OCI-LY7 (cell line): ENCODE measurements around the gene ALLC. TPM values are rescaled to one million over a fixed set of nuclear protein-coding genes. Genes with fewer than 3 reads are reported as not detected.

Experiments
- BruUV-seq: library from RNA; stranded (reverse); fragments of 400-500 nt; replicated peaks from 2 replicates; lab custom pipeline; 2021; lab: Mats Ljungman, UMichigan
- CTCF ChIA-PET: fragments of 300-600 bp; sonication (Branson Sonifier 250); formaldehyde crosslinking; loops from one replicate; lab custom pipeline; 2022; ENCODE audit warnings: antibody characterized with exemption; ENCODE audit not compliant: unreplicated experiment; lab: Charles Lee
- POLR2A ChIA-PET: fragments of 300-600 bp; sonication (Branson Sonifier 250); formaldehyde crosslinking; loops from one replicate; lab custom pipeline; 2022; ENCODE audit warnings: antibody characterized with exemption; lab: Charles Lee
- DNase-seq: peaks from one replicate; pipeline ENCODE4 v3.0.0-alpha.2; 2015; ENCODE audit warnings: low spot score
- H2AFZ ChIP-seq: fragments of 200-600 bp; sonication (generic), shearing (Covaris generic); 2 replicates; pipeline ENCODE4 v1.6.1; 2014; ENCODE audit warnings: mild to moderate bottlenecking, antibody characterized with exemption, low read length, moderate library complexity
- H3K27ac ChIP-seq: fragments of 200-600 bp; sonication (generic); 2 replicates; pipeline ENCODE4 v1.5.1; 2014; ENCODE audit warnings: mixed run types, low read depth, mild to moderate bottlenecking, moderate library complexity, low read length, inconsistent platforms; ENCODE audit not compliant: poor library complexity, severe bottlenecking
- H3K36me3 ChIP-seq: fragments of 200-600 bp; sonication (generic); 2 replicates; pipeline ENCODE4 v1.6.1; 2014; ENCODE audit warnings: mild to moderate bottlenecking, antibody characterized with exemption, low read length, moderate library complexity, mixed read lengths; ENCODE audit not compliant: insufficient read depth
- H3K4me1 ChIP-seq: fragments of 200-600 bp; sonication (generic); 2 replicates; pipeline ENCODE4 v1.5.1; 2014; ENCODE audit warnings: mild to moderate bottlenecking, low read length; ENCODE audit not compliant: insufficient read depth, poor library complexity, severe bottlenecking
- H3K4me2 ChIP-seq: fragments of 200-600 bp; sonication (generic); 2 replicates; pipeline ENCODE4 v1.6.1; 2014; ENCODE audit warnings: mild to moderate bottlenecking, low read length
- H3K4me3 ChIP-seq: fragments of 200-600 bp; sonication (generic); 2 replicates; pipeline ENCODE4 v1.5.1; 2014; ENCODE audit warnings: mild to moderate bottlenecking, low read depth, low read length; ENCODE audit not compliant: poor library complexity, severe bottlenecking
- H3K79me2 ChIP-seq: fragments of 200-600 bp; sonication (generic); 2 replicates; pipeline ENCODE4 v1.6.1; 2016; ENCODE audit warnings: low read depth, mild to moderate bottlenecking, low read length, moderate library complexity, mixed read lengths; ENCODE audit not compliant: insufficient read depth
- H3K9me2 ChIP-seq: fragments of 200-600 bp; sonication (generic); 2 replicates; pipeline ENCODE4 v1.6.1; 2016; ENCODE audit warnings: mild to moderate bottlenecking, low read length, mixed read lengths; ENCODE audit not compliant: insufficient read depth
- H3K9me3 ChIP-seq: fragments of 200-600 bp; sonication (generic); 2 replicates; pipeline ENCODE4 v1.6.1; 2014; ENCODE audit warnings: mild to moderate bottlenecking, mixed run types, low read length, mixed read lengths
- H4K20me1 ChIP-seq: fragments of 200-600 bp; sonication (generic); 2 replicates; pipeline ENCODE4 v1.6.1; 2014; ENCODE audit warnings: mild to moderate bottlenecking, antibody characterized with exemption, low read length, moderate library complexity, mixed read lengths; ENCODE audit not compliant: insufficient read depth
- CTCF ChIP-seq: fragments of 200-600 bp; sonication (generic); conservative IDR thresholded peaks from 2 replicates; pipeline ENCODE4 v1.5.1; 2014; ENCODE audit warnings: mild to moderate bottlenecking, antibody characterized with exemption, low read length, moderate library complexity, mixed read lengths
- EZH2phosphoT487 ChIP-seq: fragments of 200-600 bp; sonication (generic); IDR thresholded peaks from 2 replicates; pipeline ENCODE4 v1.6.1; 2018; ENCODE audit warnings: low read depth, borderline replicate concordance, mild to moderate bottlenecking, mixed run types, antibody characterized with exemption, low read length, moderate library complexity, mixed read lengths
- intact Hi-C: fragments of 100-400 bp; cut with micrococcal nuclease; formaldehyde crosslinking; loops from one replicate; pipeline ENCODE4 v1.10.0; 2022; ENCODE audit not compliant: unreplicated experiment
- total RNA-seq, 2 experiments: library from RNA; depleted of rRNA in 1 of 2; stranded (reverse); fragments of >200 nt in 1 of 2; shearing (Covaris generic) in 1 of 2; gene quantifications; 2 replicates each; pipeline ENCODE4 v1.2.3, GENCODE V29; 2014 to 2022

The ALLC gene
- total RNA-seq, 2 experiments from 2014 or later, result not detected

GRCh38 chr2:3643371-3644245 is 14.4 kb upstream of the ALLC start:
- Histone ChIP-seq H3K9me2 (no peaks in the 10 kb centered on the region), H3K4me1 (peaks cover 3% of the 10 kb centered on the region), H4K20me1 (no peaks in the 10 kb centered on the region), H3K4me2 (no peak overlapping the region), H2AFZ (no peak overlapping the region), H3K9me3 (no peaks in the 10 kb centered on the region), H3K4me3 (no peak overlapping the region), H3K27ac (no peak overlapping the region), H3K36me3 (no peaks in the 10 kb centered on the region), H3K79me2 (no peaks in the 10 kb centered on the region)
- intact Hi-C loops, result no loop called here
- ChIA-PET CTCF (no interaction called here), POLR2A (interaction anchor here (1.0 kb wide), 1 partner anchor 13 kb away, joined by 3 read pairs; no protein-coding TSS in a partner anchor)
- TF ChIP-seq CTCF (no peak), EZH2phosphoT487 (no peak)
- no peak for DNase-seq
- BruUV-seq, result no TSS peak

- no peak overlapping the region for H3K27ac ChIP-seq
- no peaks in the 10 kb centered on the region for H3K4me1 ChIP-seq
- CTCF ChIA-PET, result no interaction called here
- no peak overlapping the region for H2AFZ ChIP-seq
- H3K4me3 ChIP-seq, result no peak overlapping the region
- no peaks in the 10 kb centered on the region for H3K79me2 ChIP-seq
- H3K4me2 ChIP-seq, result no peak overlapping the region
- no peaks in the 10 kb centered on the region for H3K36me3 ChIP-seq
- no peaks in the 10 kb centered on the region for H4K20me1 ChIP-seq
- TF ChIP-seq CTCF (no peak), EZH2phosphoT487 (no peak)
- no TSS peak for BruUV-seq
- POLR2A ChIA-PET, result interaction anchor here (1.0 to 1.1 kb wide), 2 partner anchors 12 to 164 kb away, joined by 3 to 5 read pairs; no protein-coding TSS in a partner anchor
- no peaks in the 10 kb centered on the region for H3K9me3 ChIP-seq
- no peaks in the 10 kb centered on the region for H3K9me2 ChIP-seq
- intact Hi-C loops, result no loop called here
- DNase-seq, result no peak
Measured at GRCh38 chr2:3644246-3644525, 13.8 kb upstream of the ALLC start.
